IMR-90 (cell line): ENCODE measurements around the gene ZNF594. TPM values are rescaled to one million over a fixed set of nuclear protein-coding genes. Genes with fewer than 3 reads are reported as not detected.

Experiments
- ATAC-seq: fragments of 200-7000 bp; cut with Tn5 transposase; 2 replicates; pipeline ENCODE4 v1.9.1; 2020; ENCODE audit warnings: low read depth, mild to moderate bottlenecking, moderate library complexity
- BruUV-seq: library from RNA; stranded (reverse); fragments of 400-500 nt; replicated peaks from 2 replicates; lab custom pipeline; 2021; lab: Mats Ljungman, UMichigan
- CTCF ChIA-PET: fragments of 300-600 bp; formaldehyde crosslinking; extraction: SDS; loops from one replicate; lab custom pipeline; 2021; ENCODE audit warnings: antibody characterized with exemption; lab: Yijun Ruan, JAX
- POLR2A ChIA-PET: fragments of 300-600 bp; sonication (Branson Sonifier 250); formaldehyde crosslinking; loops from one replicate; lab custom pipeline; 2022; ENCODE audit warnings: antibody characterized with exemption; ENCODE audit not compliant: unreplicated experiment; lab: Charles Lee
- DNase-seq: peaks from one replicate; pipeline ENCODE4 v3.0.0; 2013
- H2AFZ ChIP-seq: replicated peaks from 2 replicates; pipeline ENCODE3; 2013; ENCODE audit warnings: low read length, mild to moderate bottlenecking; ENCODE audit not compliant: poor library complexity
- H2AK5ac ChIP-seq: 2 replicates; pipeline ENCODE4 v1.6.1; 2013; ENCODE audit warnings: low read depth, low read length, inconsistent platforms
- H2AK9ac ChIP-seq: replicated peaks from 2 replicates; pipeline ENCODE3; 2013; ENCODE audit warnings: mild to moderate bottlenecking, low read depth, low read length, moderate library complexity; ENCODE audit not compliant: poor library complexity
- H2BK120ac ChIP-seq: 2 replicates; pipeline ENCODE4 v1.6.1; 2013; ENCODE audit warnings: low read depth, low read length, inconsistent platforms
- H2BK15ac ChIP-seq: 3 replicates; pipeline ENCODE4 v1.6.1; 2013; ENCODE audit warnings: low read depth, low read length, inconsistent platforms
- H2BK20ac ChIP-seq: 2 replicates; pipeline ENCODE4 v1.6.1; 2013; ENCODE audit warnings: low read depth, mild to moderate bottlenecking, inconsistent platforms, low read length, moderate library complexity
- H2BK5ac ChIP-seq: 2 replicates; pipeline ENCODE4 v1.6.1; 2013; ENCODE audit warnings: mild to moderate bottlenecking, low read depth, low read length, inconsistent platforms; ENCODE audit not compliant: poor library complexity, severe bottlenecking
- H3K14ac ChIP-seq: replicated peaks from 2 replicates; pipeline ENCODE4 v1.6.1; 2013; ENCODE audit warnings: low read depth, low read length, inconsistent platforms
- H3K18ac ChIP-seq: 2 replicates; pipeline ENCODE4 v1.6.1; 2013; ENCODE audit warnings: low read depth, low read length, control low read depth
- H3K23ac ChIP-seq: 2 replicates; pipeline ENCODE4 v1.6.1; 2013; ENCODE audit warnings: low read depth, low read length, inconsistent platforms
- H3K27ac ChIP-seq: 2 replicates; pipeline ENCODE4 v1.5.1; 2013; ENCODE audit warnings: mild to moderate bottlenecking, control low read depth, low read length; ENCODE audit not compliant: insufficient read depth
- H3K27me3 ChIP-seq: 2 replicates; pipeline ENCODE4 v1.6.1; 2013; ENCODE audit warnings: low read length; ENCODE audit not compliant: control insufficient read depth, insufficient read depth
- H3K36me3 ChIP-seq: 2 replicates; pipeline ENCODE4 v1.6.1; 2013; ENCODE audit warnings: low read length, mixed read lengths; ENCODE audit not compliant: control insufficient read depth, insufficient read depth
- H3K4ac ChIP-seq: 2 replicates; pipeline ENCODE4 v1.6.1; 2013; ENCODE audit warnings: low read depth, low read length, inconsistent platforms
- H3K4me1 ChIP-seq: 2 replicates; pipeline ENCODE4 v1.6.1; 2013; ENCODE audit warnings: low read length, mixed read lengths; ENCODE audit not compliant: control insufficient read depth, insufficient read depth
- H3K4me2 ChIP-seq: 2 replicates; pipeline ENCODE4 v1.6.1; 2013; ENCODE audit warnings: low read depth, mild to moderate bottlenecking, control low read depth, low read length, moderate library complexity
- H3K4me3 ChIP-seq: 2 replicates; pipeline ENCODE4 v1.5.1; 2013; ENCODE audit warnings: low read depth, mild to moderate bottlenecking, control low read depth, low read length, moderate library complexity; ENCODE audit not compliant: insufficient read depth
- H3K56ac ChIP-seq: 2 replicates; pipeline ENCODE4 v1.6.1; 2013; ENCODE audit warnings: low read length, inconsistent platforms; ENCODE audit not compliant: insufficient read depth; ENCODE audit errors: extremely low read depth
- H3K79me1 ChIP-seq, 2 experiments: 2 replicates each; pipeline ENCODE4 v1.6.1; 2013; ENCODE audit warnings: low read length in 2 of 2, inconsistent platforms in 1 of 2, low read depth in 1 of 2
- H3K9ac ChIP-seq: 2 replicates; pipeline ENCODE4 v1.6.1; 2013; ENCODE audit warnings: low read depth, low read length, control low read depth
- H3K9me1 ChIP-seq: 2 replicates; pipeline ENCODE4 v1.6.1; 2013; ENCODE audit warnings: low read length, inconsistent platforms; ENCODE audit not compliant: insufficient read depth
- H3K9me3 ChIP-seq: 2 replicates; pipeline ENCODE4 v1.6.1; 2013; ENCODE audit warnings: low read length; ENCODE audit not compliant: control insufficient read depth, insufficient read depth
- H4K20me1 ChIP-seq: 2 replicates; pipeline ENCODE4 v1.6.1; 2013; ENCODE audit warnings: low read length, inconsistent platforms; ENCODE audit not compliant: insufficient read depth
- H4K5ac ChIP-seq: 2 replicates; pipeline ENCODE4 v1.6.1; 2013; ENCODE audit warnings: mild to moderate bottlenecking, low read depth, low read length, control low read depth
- H4K8ac ChIP-seq, 2 experiments: 2 replicates each; pipeline ENCODE4 v1.6.1; 2013; ENCODE audit warnings: low read depth in 2 of 2, low read length in 2 of 2, control low read depth in 1 of 2, inconsistent platforms in 1 of 2
- H4K91ac ChIP-seq: 2 replicates; pipeline ENCODE4 v1.6.1; 2013; ENCODE audit warnings: low read depth, low read length, inconsistent platforms; ENCODE audit not compliant: insufficient read depth
- BHLHE40 ChIP-seq: fragments of 150-350 bp; IDR thresholded peaks from 2 replicates; pipeline ENCODE4 v1.6.1; 2016; ENCODE audit warnings: mild to moderate bottlenecking, low read depth, low read length
- CEBPB ChIP-seq: IDR thresholded peaks from 2 replicates; pipeline ENCODE4 v1.6.1; 2012; ENCODE audit warnings: low read depth, low read length, improper control_type of control experiment
- FOS ChIP-seq: fragments of 150-350 bp; IDR thresholded peaks from 2 replicates; pipeline ENCODE4 v1.6.1; 2016; ENCODE audit warnings: low read depth, low read length
- MAFK ChIP-seq: IDR thresholded peaks from 2 replicates; pipeline ENCODE4 v1.6.1; 2012; ENCODE audit warnings: low read depth, low read length, improper control_type of control experiment
- MAZ ChIP-seq: IDR thresholded peaks from 2 replicates; pipeline ENCODE4 v1.6.1; 2012; ENCODE audit warnings: low read depth, mild to moderate bottlenecking, low read length, improper control_type of control experiment, moderate library complexity, borderline replicate concordance
- NFE2L2 ChIP-seq: fragments of 150-350 bp; IDR thresholded peaks from 2 replicates; pipeline ENCODE4 v1.6.1; 2016; ENCODE audit warnings: low read depth, mild to moderate bottlenecking, low read length
- WGBS, 2 experiments: methylation state at CpG; one replicate each; pipeline versions ENCODE4 v1.1.5 to v1.1.7; 2013; ENCODE audit warnings: missing lambda C conversion rate in 2 of 2; ENCODE audit not compliant: insufficient read length in 1 of 2; ENCODE audit errors: extremely low coverage in 2 of 2; 5-methylcytosine and 5-hydroxymethylcytosine counted together
- dilution Hi-C: fragments of 300-500 bp; cut with HindIII; formaldehyde crosslinking; loops from one replicate; pipeline ENCODE4 v1.14.3; 2018; ENCODE audit warnings: low sequenced_read_pairs; ENCODE audit not compliant: unreplicated experiment
- in situ Hi-C: fragments of 300-500 bp; cut with MboI; formaldehyde crosslinking; loops from 3 replicates; pipeline ENCODE4 v1.14.3; 2019; ENCODE audit warnings: low sequenced_read_pairs, inconsistent platforms, mixed read lengths
- intact Hi-C: fragments of 100-400 bp; cut with micrococcal nuclease; formaldehyde crosslinking; loops from 2 replicates; pipeline ENCODE4 v1.10.0; 2022
- polyA plus RNA-seq, 3 experiments: library from polyadenylated mRNA; depleted of rRNA; stranded (reverse); fragments of >200 nt; gene quantifications; 2 replicates each; pipeline ENCODE4 v1.2.3, GENCODE V29; 2012; ENCODE audit warnings: low replicate concordance in 1 of 3
- total RNA-seq: library from RNA; depleted of rRNA; stranded (reverse); fragments of >200 nt; gene quantifications from 2 replicates; pipeline ENCODE4 v1.2.3, GENCODE V29; 2012

Gene ZNF594
- total and polyA plus RNA-seq, 2 of the 4 experiments (the other 2 are of a cell fraction) = 2.5 to 7.2 TPM

DNA sequence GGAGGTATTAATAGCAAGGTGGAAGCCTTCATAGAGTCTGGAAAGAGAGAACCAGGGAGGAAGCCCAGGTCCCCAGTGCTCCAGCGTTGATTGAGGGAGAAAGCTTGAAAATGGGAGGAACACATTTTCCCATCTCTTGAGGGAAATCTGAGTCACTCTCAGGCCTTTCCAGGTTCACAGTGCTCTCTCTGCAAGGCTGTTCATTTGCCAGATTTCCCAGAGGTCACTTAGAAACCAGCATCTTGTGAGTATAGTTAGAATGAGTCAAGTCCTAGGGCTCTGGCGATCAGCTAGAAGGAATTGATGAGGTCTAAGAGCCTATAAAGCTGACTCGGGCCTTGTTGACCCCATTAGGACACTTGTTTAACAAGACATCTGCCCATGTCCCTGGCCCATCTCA, 17.7 kb upstream of the ZNF594 start:
- H3K18ac ChIP-seq = no peak overlapping the region
- no peak overlapping the region for H3K4ac ChIP-seq
- H3K27me3 ChIP-seq = no peaks in the 10 kb centered on the region
- in situ Hi-C loops (no loop called here), dilution Hi-C loops (no loop called here), intact Hi-C loops (loop anchor here (10.0 kb wide), 1 partner anchor 65 kb away; no protein-coding TSS in a partner anchor)
- H2BK5ac ChIP-seq = no peak overlapping the region
- no peak overlapping the region for H2BK120ac ChIP-seq
- ChIA-PET POLR2A (no interaction called here), CTCF (no interaction called here)
- H2BK20ac ChIP-seq = no peak overlapping the region
- no peak overlapping the region for H2AK9ac ChIP-seq
- no TSS peak for BruUV-seq
- no peak overlapping the region for H3K4me2 ChIP-seq
- no peak overlapping the region for H3K56ac ChIP-seq
- no CpG with 5 or more reads among the region's 3 CpGs for WGBS, 2 experiments
- no peaks in the 10 kb centered on the region for H3K9me3 ChIP-seq
- no peak overlapping the region for H3K4me3 ChIP-seq
- no peaks in the 10 kb centered on the region for H3K9me1 ChIP-seq
- H3K79me1 ChIP-seq = no peaks in the 10 kb centered on the region
- no peaks in the 10 kb centered on the region for H3K4me1 ChIP-seq
- no peak overlapping the region for H3K14ac ChIP-seq
- no peaks in the 10 kb centered on the region for H4K20me1 ChIP-seq
- DNase-seq (peak; percentile 75), ATAC-seq (peak; percentile 46; the same call in 1 of the 2 replicates)
- H3K36me3 ChIP-seq = 0 out of 2 replicates have a peak, but pooled peaks cover 1% of the 10 kb centered on the region
- no peak overlapping the region for H2BK15ac ChIP-seq
- H3K27ac ChIP-seq = no peak overlapping the region
- no peak overlapping the region for H3K9ac ChIP-seq
- H2AFZ ChIP-seq = no peak overlapping the region
- no peak overlapping the region for H4K8ac ChIP-seq
- H4K91ac ChIP-seq = no peak overlapping the region
- H2AK5ac ChIP-seq = no peak overlapping the region
- TF ChIP-seq MAZ (no peak), NFE2L2 (no peak), BHLHE40 (no peak), FOS (no peak), MAFK (no peak), CEBPB (no peak)
- H3K23ac ChIP-seq = no peak overlapping the region
- H4K5ac ChIP-seq = no peak overlapping the region
